Muscle of leg (tissue), 11 donors: ENCODE measurements around the gene GAD1. TPM values are rescaled to one million over a fixed set of nuclear protein-coding genes. Genes with fewer than 3 reads are reported as not detected.

Experiments used
- DNase-seq: peaks from one replicate; pipeline ENCODE4 v3.0.0; 2013
- H3K27ac ChIP-seq: one replicate; pipeline ENCODE4 v1.5.1; 2013; ENCODE audit warnings: mild to moderate bottlenecking, low read length, control low read depth
- H3K27me3 ChIP-seq: one replicate; pipeline ENCODE4 v1.6.1; 2013; ENCODE audit warnings: low read length; ENCODE audit not compliant: control insufficient read depth, insufficient read depth
- H3K36me3 ChIP-seq: one replicate; pipeline ENCODE4 v1.6.1; 2013; ENCODE audit warnings: low read length; ENCODE audit not compliant: control insufficient read depth, insufficient read depth
- H3K4me1 ChIP-seq: one replicate; pipeline ENCODE4 v1.6.1; 2013; ENCODE audit warnings: low read length; ENCODE audit not compliant: control insufficient read depth, insufficient read depth
- H3K4me3 ChIP-seq: one replicate; pipeline ENCODE4 v1.5.1; 2013; ENCODE audit warnings: low read length, control low read depth
- H3K9me3 ChIP-seq: replicated peaks from 2 replicates; pipeline ENCODE4 v1.6.1; 2013; ENCODE audit warnings: low read depth, low read length; ENCODE audit not compliant: control insufficient read depth
- WGBS: methylation state at CpG from one replicate; pipeline ENCODE4 v1.1.5; 2013; ENCODE audit warnings: missing lambda C conversion rate; ENCODE audit not compliant: insufficient coverage; 5-methylcytosine and 5-hydroxymethylcytosine counted together
- polyA plus RNA-seq, 8 donors: library from polyadenylated mRNA; unstranded; fragments of 120-200 nt; gene quantifications; one replicate each; pipeline versions ENCODE4 v1.2.1 to v1.2.3, GENCODE V29; 2013; ENCODE audit warnings: inconsistent platforms in 1 of 8, low replicate concordance in 1 of 8; ENCODE audit not compliant: insufficient read length in 8 of 8, insufficient read depth in 1 of 8
- total RNA-seq: library from RNA; stranded (reverse); fragments of 120-200 nt; gene quantifications from one replicate; pipeline ENCODE4 v1.2.4, GENCODE V29; 2013

The GAD1 gene
- total and polyA plus RNA-seq, 9 donors = 0.28 to 1.5 (median 0.79) TPM

- no CpG with 5 or more reads among the region's 2 CpGs for WGBS
- no peaks in the 10 kb centered on the region for H3K36me3 ChIP-seq
- H3K4me1 ChIP-seq = peaks cover 31% of the 10 kb centered on the region
- no peaks in the 10 kb centered on the region for H3K9me3 ChIP-seq
- no peak overlapping the region for H3K4me3 ChIP-seq
- DNase-seq = no peak
- H3K27me3 ChIP-seq = peaks cover 75% of the 10 kb centered on the region
- H3K27ac ChIP-seq = no peak overlapping the region
Measured at GRCh38 chr2:170824526-170825015, 7.9 kb downstream of the GAD1 start.

GRCh38 chr2:170827841-170828532, 11.3 kb downstream of the GAD1 start:
- no peaks in the 10 kb centered on the region for H3K9me3 ChIP-seq
- WGBS = 81% methylated on average over 5 of the region's 6 CpGs
- H3K4me3 ChIP-seq = no peak overlapping the region
- H3K27me3 ChIP-seq = peaks cover 44% of the 10 kb centered on the region
- DNase-seq = no peak
- no peaks in the 10 kb centered on the region for H3K36me3 ChIP-seq
- H3K27ac ChIP-seq = no peak overlapping the region
- H3K4me1 ChIP-seq = peaks cover 8% of the 10 kb centered on the region

- H3K4me1 ChIP-seq = peaks cover 4% of the 10 kb centered on the region
- DNase-seq = no peak
- no peaks in the 10 kb centered on the region for H3K9me3 ChIP-seq
- no peaks in the 10 kb centered on the region for H3K36me3 ChIP-seq
- peaks cover 39% of the 10 kb centered on the region for H3K27me3 ChIP-seq
- H3K4me3 ChIP-seq = no peak overlapping the region
- 76% methylated on average over 5 of the region's 5 CpGs for WGBS
- no peak overlapping the region for H3K27ac ChIP-seq
Measured at GRCh38 chr2:170828533-170828916, 11.8 kb downstream of the GAD1 start.

- H3K4me3 ChIP-seq = no peak overlapping the region
- peaks cover 34% of the 10 kb centered on the region for H3K27me3 ChIP-seq
- H3K9me3 ChIP-seq = no peaks in the 10 kb centered on the region
- H3K27ac ChIP-seq = no peak overlapping the region
- DNase-seq = no peak
- no peaks in the 10 kb centered on the region for H3K4me1 ChIP-seq
- no peaks in the 10 kb centered on the region for H3K36me3 ChIP-seq
- WGBS = 60% methylated on average over 2 of the region's 2 CpGs
Measured at GRCh38 chr2:170829036-170829435, 12.3 kb downstream of the GAD1 start.

- Histone ChIP-seq H3K27me3 (peaks cover 22% of the 10 kb centered on the region), H3K4me1 (no peaks in the 10 kb centered on the region), H3K36me3 (no peaks in the 10 kb centered on the region), H3K4me3 (no peak overlapping the region), H3K9me3 (no peaks in the 10 kb centered on the region), H3K27ac (no peak overlapping the region)
- DNase-seq = no peak
- 79% methylated on average over 2 of the region's 3 CpGs for WGBS
Measured at GRCh38 chr2:170830166-170830565, 13.5 kb downstream of the GAD1 start.

- no peak overlapping the region for H3K27ac ChIP-seq
- no peaks in the 10 kb centered on the region for H3K4me1 ChIP-seq
- peaks cover 15% of the 10 kb centered on the region for H3K27me3 ChIP-seq
- no peak overlapping the region for H3K4me3 ChIP-seq
- H3K36me3 ChIP-seq = no peaks in the 10 kb centered on the region
- DNase-seq = no peak
- 100% methylated on average over 1 of the region's 4 CpGs for WGBS
- H3K9me3 ChIP-seq = no peaks in the 10 kb centered on the region
Measured at GRCh38 chr2:170831115-170831514, 14.4 kb downstream of the GAD1 start.

- Histone ChIP-seq H3K4me3 (no peak overlapping the region), H3K27ac (no peak overlapping the region), H3K9me3 (no peaks in the 10 kb centered on the region), H3K4me1 (no peaks in the 10 kb centered on the region), H3K27me3 (no peaks in the 10 kb centered on the region), H3K36me3 (no peaks in the 10 kb centered on the region)
- no CpG with 5 or more reads among the region's 5 CpGs for WGBS
- DNase-seq = no peak
Measured at GRCh38 chr2:170836027-170836426, 19.3 kb downstream of the GAD1 start.

- no peak for DNase-seq
- Histone ChIP-seq H3K4me3 (no peak overlapping the region), H3K27me3 (no peaks in the 10 kb centered on the region), H3K4me1 (no peaks in the 10 kb centered on the region), H3K27ac (no peak overlapping the region), H3K9me3 (no peaks in the 10 kb centered on the region), H3K36me3 (no peaks in the 10 kb centered on the region)
- WGBS = 87% methylated on average over 3 of the region's 4 CpGs
Measured at GRCh38 chr2:170840717-170841210, 24.1 kb downstream of the GAD1 start.

- no peak for DNase-seq
- no peaks in the 10 kb centered on the region for H3K36me3 ChIP-seq
- no peaks in the 10 kb centered on the region for H3K4me1 ChIP-seq
- 63% methylated on average over 1 of the region's 2 CpGs for WGBS
- no peak overlapping the region for H3K27ac ChIP-seq
- H3K9me3 ChIP-seq = no peaks in the 10 kb centered on the region
- H3K4me3 ChIP-seq = no peak overlapping the region
- no peaks in the 10 kb centered on the region for H3K27me3 ChIP-seq
Measured at GRCh38 chr2:170842785-170843184, 26.1 kb downstream of the GAD1 start.

- Histone ChIP-seq H3K9me3 (no peaks in the 10 kb centered on the region), H3K4me1 (no peaks in the 10 kb centered on the region), H3K27me3 (no peaks in the 10 kb centered on the region), H3K36me3 (no peaks in the 10 kb centered on the region), H3K27ac (no peak overlapping the region), H3K4me3 (no peak overlapping the region)
- no CpG with 5 or more reads among the region's 2 CpGs for WGBS
- no peak for DNase-seq
Measured at GRCh38 chr2:170843656-170844055, 27.0 kb downstream of the GAD1 start.
